Measurements from ENCODE around the gene ERCC4.

ERCC4 gene

GRCh38 chr16:13950821-13951547 lies 31.0 kb downstream of the ERCC4 start:
- DNase-seq = no peak

GRCh38 chr16:13951611-13952010 lies 31.7 kb downstream of the ERCC4 start:
- no peak for DNase-seq

DNA sequence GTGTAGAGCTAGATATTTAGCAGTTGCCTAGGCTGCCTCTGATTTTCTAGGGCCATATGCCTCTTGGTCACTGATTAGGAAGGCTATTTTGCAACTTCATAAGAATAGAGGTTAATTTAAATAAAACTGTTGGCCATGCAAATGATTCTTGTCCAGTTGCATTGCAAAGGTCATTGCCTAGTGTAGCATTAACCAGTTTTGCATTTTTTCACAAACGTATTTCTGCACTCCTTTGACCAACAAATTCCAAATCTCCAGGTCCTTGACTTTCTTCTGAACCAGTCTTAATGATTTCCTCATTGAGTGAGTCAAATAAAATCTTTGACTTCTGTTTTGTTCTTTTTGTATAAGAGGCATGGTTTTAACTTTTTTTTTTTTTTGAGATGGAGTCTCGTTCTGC lies 33.5 kb downstream of the ERCC4 start:
- DNase-seq = no peak

- no peak for DNase-seq
Observed at GRCh38 chr16:13956635-13957196, 36.8 kb downstream of the ERCC4 start.

- no peak for DNase-seq
Observed at GRCh38 chr16:13957197-13958078, 37.5 kb downstream of the ERCC4 start.

DNA sequence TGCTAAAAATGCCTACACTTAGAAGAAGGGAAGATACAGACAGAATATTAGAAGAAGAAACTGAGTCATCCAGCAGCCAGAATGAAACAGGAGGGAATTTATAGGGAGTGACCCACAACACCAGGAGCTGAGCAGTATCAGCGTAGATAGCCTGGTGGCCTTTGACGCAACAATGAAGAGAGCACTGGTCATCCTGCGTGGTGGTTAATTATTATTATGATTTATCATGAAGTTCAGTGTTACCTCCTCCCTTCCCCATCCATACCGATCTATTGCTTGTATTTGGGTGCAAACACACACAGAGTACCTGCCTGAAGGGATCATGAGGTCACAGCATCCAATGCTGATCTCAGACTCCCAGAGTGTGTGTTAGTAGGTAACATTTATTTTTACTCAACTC lies 38.5 kb downstream of the ERCC4 start:
- DNase-seq = no peak

DNA sequence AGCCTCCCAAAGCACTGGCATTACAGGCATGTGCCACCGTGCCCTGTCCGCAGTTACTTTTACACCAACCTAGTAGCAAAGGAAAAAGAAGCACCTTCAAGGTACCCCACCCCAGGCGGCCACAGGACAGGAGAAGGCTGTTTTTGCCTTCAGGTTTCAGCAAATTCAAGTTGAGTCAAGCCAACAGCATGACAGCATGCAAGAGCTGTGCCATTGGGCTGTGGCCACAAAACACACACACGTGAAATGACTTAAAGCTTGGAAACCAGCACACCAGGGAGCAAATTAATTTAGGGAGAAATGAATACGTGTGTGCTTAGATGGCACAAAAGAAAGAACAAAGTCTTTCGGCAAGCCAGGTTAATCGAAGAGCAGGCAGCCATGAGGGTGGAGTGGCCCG lies 39.7 kb downstream of the ERCC4 start:
- no peak for DNase-seq

GRCh38 chr16:13961099-13961811 lies 41.3 kb downstream of the ERCC4 start:
- DNase-seq = no peak

DNA sequence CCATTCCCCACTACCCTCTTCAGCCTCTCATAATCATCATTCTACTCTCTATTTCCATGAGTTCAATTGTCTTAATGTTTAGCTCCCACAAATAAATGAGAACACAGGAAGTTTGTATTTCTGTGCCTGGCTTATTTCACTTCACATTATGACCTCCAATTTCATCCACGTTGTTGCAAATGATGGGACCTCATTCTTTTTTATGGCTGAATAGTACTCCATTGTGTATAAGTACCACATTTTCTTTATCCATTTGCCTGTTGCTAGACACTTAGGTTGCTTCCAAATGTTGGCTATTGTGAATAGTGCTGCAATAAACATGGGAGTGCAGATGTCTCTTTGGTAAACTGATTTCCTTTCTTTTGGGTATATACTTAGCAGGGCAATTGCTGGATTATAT lies 42.3 kb downstream of the ERCC4 start:
- no peak for DNase-seq

DNA sequence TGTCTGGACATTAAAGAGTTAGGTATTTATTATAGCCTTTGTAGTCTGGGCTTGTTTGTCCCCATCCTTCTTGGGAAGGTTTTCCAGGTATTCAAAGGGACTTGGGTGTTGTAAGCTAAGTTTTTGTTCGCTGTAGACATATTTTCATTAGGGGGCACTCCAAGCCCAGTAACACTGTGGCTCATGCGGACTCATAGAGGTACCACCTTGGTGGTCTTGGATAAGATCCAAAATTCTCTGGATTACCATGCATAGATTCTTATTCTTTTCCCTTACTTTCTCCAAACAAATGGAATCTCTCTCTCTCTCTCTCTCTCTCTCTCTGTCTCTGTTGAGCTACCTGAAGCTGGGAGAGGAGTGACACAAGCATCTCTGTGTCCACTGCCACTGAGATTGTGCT lies 48.9 kb downstream of the ERCC4 start:
- no peak for DNase-seq

DNA sequence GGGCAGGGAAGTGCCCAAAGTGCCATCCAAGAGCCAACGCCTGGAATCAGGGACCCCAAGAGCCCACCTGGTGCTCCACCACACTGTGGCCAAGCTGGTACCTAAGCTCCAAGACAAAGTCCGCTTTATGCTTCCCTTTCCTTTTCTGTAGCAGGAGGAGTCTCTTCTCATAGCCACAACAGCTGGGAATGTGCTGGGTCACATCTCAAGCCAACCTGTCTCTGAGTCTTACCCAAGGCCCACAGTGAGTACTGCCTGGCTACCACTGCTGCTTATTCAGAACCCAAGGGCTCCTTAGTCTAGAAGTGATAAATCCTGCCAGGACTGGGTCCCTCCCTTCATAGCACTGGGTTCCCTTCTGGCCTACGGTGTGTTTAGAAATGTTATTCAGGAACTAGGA lies 49.8 kb downstream of the ERCC4 start:
- no peak for DNase-seq

DNA sequence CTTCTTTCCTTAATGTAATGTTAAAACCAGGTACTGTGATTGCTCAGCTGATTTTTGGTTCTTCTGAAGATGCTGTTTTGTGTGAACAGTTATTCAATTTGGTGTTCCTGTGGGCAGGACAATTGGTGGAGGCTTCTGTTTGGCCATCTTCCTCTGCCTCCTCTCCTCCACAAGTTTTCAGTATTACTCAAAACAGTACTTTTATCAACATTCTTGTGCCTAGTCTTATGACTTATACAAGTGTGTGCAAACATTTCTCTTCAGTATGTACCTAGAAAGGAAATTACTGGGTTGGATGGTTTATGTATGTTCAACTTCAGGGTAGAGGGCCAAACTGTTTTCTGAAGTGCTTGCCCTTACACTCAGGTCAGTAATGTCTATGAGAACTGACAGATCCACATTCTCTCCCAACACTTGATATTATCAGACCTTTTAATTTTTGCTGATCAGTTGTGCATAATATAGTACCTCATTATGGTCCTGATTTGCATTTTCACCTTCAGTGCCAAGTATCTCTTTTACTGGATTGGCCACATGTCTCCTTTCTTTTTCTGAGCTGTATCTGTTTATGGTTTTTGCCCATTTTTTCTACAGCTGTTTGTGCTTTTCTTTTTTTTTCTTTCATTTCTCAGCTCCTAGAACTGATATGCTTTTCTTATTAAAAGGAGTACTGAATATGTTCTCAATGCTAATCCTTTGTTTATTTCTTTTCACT lies 50.9 kb downstream of the ERCC4 start:
- no peak for DNase-seq

DNA sequence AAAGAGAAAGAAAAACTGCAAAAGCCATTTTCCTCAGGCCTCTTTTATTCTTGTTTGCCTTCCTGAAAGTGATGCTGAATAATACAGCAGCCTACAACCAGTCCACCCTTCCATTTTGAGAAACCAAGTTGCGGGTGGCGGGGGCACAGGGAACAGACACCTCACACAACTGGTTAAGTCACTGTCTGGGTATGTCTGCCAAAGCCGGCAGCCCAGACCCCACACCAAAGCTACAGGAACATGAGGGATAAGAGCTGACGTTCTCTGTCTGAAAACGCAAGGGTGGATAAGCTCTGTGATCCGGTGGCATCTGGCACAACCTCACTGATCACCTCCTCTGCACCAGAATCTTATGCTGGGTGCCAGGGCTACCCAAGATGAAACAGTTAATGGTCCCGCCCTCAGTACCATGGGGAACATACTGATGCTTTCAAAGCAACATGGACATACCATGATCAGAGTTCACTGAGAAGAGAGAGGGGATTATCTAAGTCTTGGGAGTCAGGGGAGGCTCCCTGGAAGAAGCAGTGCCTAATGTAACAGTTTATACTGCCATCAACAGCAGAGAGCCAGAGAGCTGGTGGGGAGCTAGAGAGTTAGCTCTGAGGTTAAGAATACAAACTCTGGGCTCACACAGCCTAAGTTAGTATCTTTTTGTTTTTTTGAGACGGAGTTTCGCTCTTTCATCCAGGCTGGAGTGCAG lies 53.5 kb downstream of the ERCC4 start:
- no peak for DNase-seq

GRCh38 chr16:13977177-13977576 lies 57.2 kb downstream of the ERCC4 start:
- no peak for DNase-seq

GRCh38 chr16:13982451-13982850 lies 62.5 kb downstream of the ERCC4 start:
- no peak for DNase-seq

DNA sequence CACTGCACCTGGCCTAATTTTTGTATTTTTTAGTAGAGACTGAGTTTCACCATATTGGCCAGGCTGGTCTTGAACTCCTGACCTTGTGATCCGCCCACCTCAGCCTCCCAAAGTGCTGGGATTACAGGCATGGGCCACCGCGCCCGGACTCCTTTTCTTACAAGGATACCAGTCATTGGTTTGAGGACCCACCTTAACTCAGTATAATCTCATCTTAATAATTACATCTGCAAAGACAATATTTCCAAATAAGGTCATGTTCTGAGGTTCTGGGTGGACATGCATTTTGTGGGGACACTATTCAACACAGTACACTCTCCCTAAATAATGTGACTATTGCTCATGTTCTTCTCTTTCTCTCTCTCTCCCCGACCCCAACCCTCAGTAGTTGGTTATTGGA lies 63.7 kb downstream of the ERCC4 start:
- no peak for DNase-seq

DNA sequence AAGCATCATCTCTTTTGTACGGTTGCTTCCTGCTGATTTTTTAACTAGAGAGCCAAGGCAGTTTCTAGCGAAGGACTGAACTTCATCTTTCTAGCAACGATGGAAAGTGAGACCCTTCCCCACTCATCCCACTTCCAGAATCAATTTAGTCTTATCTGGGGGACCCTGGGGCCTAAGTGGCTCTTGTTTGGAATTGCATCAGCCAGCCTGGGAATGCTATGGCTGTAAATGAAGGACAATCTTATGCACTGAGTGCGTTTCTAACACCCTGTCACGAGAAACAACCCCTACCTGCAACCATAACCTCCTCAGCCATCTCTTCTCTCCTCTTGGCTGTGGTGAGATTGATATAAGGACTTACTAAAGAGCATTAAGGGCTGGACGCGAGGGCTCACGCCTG lies 64.8 kb downstream of the ERCC4 start:
- DNase-seq = no peak

GRCh38 chr16:13988038-13988437 lies 68.1 kb downstream of the ERCC4 start:
- DNase-seq = no peak

- DNase-seq = peak; percentile 8
Observed at GRCh38 chr16:13992322-13992721, 72.4 kb downstream of the ERCC4 start.

DNA sequence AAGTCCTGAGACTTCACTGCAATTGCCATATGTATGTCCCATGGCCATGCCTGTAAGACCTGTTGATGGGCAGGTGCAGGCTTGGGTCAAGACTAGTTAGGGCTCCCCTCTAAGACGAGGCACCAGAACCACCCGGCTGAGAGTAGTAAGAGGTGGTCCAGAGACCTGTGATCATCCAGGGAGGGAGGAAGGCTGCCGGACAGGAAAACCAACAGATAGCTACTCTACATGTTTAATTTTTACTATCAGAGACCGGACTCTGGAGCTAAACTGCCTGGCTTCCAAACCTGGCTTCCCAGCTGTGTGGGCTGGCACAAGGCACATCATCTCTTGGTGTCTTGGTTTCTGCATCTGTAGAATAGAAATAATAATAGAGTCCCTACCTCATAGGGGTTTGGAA lies 73.0 kb downstream of the ERCC4 start:
- no peak for DNase-seq

DNA sequence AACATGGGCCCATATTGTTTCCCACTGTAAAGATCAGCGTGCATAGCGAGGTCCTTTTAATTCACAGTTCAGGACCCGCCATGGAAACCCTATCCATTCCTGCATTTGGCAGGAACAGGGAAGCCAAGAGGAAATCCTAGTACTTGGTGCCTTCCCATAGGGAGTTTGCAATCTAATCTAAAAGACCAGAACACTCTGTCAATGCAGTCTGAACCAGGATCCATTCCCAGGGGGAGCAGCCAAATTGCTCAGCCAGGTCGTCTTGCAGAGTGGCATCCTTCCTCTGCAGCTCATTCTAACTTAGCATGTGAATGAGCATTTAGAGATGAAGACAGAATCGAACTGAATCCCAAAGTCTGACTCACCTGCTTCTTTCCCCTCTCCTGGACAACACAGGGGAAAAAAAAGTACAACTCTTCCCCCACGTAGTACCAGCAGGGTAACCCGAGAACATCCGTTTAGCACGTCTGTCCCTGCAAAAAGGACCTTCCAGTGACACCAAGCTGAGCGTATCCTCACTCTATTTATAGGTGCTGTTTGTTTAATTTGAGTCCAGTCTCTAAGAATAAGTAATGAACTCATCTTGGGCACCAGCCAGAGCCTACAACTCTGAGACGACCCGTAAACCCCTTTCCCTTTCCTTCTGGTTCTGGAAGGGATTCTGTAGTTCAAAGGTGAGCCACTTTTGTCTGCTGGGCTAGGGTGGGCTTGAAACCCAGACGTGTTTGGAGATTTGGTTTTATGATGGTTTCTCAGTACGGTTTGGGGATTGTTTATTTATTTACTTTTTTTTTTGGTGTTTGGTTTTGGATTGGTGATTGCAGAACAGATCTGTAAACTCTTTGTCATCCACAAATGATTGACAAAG lies 74.5 kb downstream of the ERCC4 start:
- DNase-seq = no peak

Measured in activated CD8-positive, alpha-beta memory T cell treated with anti-CD3 and anti-CD28 coated beads, Interleukin-2, amount 50 U/mL, for 48 hours (primary cell).